ENCODE results near the gene MRI1.

DNA sequence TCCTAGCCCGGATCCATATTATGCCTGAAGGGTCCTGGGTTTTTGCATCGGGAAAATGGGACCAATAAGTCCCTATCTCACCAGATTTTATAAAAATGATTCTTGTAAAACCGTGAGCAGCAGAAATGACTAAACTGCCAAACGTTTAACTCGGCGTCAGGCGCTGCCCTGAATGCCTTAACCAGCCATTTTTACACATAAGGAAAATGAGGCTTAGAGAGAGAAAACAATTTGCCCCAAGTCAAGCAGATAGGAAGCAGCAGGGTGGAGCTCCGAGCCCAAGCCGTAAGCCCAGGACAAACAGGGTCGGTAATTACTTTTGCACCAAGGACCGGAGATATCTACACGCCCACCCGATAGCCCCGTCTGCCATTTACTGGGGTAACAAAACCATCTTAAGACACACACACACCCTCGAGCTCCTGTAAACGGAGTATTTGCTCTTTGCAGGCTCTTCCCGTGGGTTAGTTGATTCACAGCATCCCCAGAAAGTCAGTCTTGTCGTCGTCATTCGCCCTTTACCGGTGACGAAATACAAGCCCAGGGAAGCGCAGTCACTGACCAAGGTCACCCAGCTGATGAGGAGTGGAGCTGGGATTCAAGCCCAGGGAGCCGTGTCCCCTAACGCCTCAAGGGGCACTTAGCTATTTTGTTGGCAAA is 16.0 kb upstream of the MRI1 start:
- TF ChIP-seq CTCF (IDR thresholded peaks at IDR 0.05) (no peak), ZFX (IDR thresholded peaks at IDR 0.05; ENCODE audit: borderline replicate concordance) (no peak)

Data from 22Rv1 (cell line).